NCI-H526 (cell line): ENCODE data around the gene STAMBPL1.
A peak's percentile ranks its signal among the peaks of the same experiment; 100 is the strongest.
"Not testable (repeated sequence)": the region's sequence is repeated elsewhere in the genome, so short reads cannot be mapped to it uniquely, and the experiment has no call there.

ENCODE experiments used
- DNase-seq, 2 experiments: peaks; one replicate each; lab custom pipeline; 2025; lab: John Stamatoyannopoulos, UW

The STAMBPL1 gene

DNA sequence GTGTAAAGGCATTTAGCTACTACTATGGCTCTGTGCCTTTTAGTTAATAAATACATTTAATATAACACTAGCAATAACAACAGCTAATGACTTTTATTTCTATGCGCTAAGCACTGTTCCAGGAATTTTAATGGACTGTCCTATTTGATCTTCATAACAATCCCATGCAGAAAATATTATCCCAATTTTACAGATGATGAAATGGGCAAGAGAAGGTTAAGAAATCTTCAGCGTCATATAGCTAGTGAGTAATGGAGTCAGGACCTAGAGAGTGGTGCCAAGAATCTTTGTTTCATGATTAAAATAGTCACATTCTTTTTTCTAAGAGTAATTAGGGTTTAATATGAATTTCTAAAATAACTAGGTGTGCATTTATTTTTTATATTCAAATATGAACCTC is 40.2 kb downstream of the STAMBPL1 start:
- DNase-seq = no peak

DNA sequence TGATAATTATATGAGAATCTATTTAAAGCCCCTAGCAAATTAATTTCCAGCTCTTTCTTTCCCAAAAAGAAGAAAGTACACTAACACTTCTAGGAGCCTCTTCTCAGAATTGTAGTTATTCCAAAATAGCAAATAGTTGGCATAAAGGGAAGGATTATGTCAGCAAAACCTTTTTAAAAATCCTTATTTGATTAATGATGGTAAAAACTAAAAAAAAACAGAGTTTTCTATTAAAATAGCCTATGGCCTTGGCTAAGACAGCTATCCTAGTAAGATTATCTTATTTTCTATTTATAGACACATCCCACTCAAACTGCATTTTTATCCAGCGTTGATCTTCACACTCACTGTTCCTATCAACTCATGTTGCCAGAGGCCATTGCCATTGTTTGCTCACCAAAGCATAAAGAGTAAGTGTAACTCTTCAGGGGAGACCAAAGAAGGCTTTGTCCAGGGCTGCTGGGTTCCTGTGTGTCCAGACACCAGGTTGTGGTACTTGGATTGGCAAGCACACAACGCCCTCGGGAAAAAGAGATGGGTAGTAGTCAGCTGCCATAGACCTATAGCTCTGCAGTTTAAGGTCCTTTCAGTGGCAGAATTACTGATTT is 41.0 kb downstream of the STAMBPL1 start:
- DNase-seq = no peak

DNA sequence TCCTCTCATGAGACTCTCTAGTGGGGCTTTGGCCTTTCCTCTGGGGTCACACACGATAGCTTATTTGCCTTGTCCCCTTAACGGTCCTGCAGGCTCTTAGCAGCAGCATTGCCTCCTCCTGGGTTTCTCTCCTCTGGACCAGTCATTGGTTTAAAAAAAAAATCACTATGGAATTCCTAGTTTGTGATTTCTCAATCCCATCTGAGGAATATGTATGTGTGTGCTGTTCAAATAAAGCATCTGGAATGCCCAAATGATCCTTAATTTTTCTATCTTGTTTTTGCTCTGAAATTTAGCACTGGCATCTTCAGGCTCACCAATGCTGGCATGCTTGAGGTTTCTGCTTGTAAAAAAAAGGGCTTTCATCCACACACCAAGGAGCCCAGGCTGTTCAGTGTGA is 42.0 kb downstream of the STAMBPL1 start:
- no peak for DNase-seq

DNA sequence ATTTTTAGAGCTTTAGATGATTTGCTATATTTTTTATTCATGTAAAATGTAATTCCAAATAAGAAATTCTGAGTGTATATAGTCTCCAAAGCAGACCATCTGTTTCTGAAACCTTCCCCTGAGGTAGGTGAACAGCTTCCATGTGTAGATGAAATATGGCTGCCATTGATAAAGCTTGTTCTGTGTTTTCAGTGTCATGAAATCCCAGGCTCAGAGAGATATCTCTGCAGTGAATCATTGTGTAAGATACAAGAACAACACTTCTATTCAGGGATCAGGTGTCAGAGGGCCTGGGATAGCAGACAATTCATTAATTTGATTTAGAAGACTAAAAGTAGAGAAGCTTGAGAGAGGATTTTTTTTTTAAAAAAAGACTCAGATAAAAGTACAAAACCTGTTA is 43.5 kb downstream of the STAMBPL1 start:
- no peak for DNase-seq

DNA sequence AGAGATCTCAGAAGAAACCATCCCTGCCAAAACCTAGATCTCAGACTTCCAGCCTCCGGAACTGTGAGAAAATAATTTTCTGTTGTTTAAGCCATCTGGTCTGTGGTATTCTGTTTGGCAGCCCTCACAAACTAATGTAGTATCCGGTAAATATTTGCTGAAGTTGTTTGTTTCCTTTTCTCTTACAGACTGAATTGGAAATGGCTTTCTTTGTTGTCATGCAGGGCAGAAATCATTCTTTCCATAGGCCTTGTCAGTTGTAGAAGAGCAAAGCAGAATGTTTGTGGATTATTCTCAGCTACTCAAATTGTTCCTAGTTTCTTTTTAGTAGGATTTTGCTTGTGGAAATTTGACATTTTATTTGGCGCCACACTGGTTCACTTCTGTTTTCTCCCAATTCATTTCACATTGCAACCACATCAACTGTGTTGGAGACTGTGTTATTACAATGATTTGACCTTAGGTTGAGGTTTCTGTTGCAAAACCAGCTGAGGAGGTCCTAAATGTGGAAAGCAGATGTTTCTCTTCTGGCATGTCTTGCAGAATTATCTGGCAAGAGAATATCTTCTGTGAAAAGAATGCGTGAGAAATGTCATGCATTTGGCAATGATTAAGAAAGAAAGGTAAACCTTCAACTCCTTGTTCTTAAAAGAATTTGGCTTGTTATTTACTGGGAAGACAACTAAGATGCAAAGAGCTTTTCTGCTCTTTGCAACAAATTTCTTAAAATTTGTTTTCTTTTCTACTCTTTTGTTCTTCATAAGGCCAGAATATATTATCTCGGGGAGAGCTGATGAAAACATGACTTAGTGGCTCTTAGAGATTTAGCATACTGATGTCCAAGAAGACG is 46.7 kb downstream of the STAMBPL1 start:
- no peak for DNase-seq

DNA sequence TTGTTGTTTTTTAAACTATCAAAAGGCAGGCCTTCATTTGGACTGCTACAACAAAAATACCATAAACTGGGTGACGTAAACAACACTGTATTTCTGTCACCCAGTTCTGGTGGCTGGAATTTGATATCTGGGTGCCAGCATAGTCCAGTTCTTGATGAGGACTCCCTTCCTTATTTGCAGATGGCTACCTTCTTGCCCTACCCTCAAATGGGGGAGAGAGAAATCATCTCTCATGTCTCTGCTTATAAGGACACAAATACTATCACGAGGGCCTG is 47.3 kb downstream of the STAMBPL1 start:
- DNase-seq = no peak

DNA sequence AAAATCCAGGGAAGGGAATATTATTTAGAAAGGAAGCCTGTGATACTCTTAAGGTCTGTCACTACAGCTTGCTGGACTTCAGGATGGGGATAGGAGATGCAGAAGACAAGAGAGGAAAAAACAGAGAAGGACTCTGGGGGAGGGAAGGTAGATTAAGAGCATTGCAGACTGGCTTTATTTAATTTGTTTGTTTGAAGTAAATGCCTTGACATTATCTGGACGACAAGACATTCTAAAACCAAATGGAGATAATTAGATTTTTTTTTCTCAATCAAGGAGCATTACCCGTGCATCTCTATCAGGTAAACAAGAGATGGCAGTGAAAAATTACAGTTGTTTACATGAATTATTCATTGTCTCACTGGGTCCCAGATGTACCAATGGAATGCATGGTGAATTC is 48.2 kb downstream of the STAMBPL1 start:
- no peak for DNase-seq

DNA sequence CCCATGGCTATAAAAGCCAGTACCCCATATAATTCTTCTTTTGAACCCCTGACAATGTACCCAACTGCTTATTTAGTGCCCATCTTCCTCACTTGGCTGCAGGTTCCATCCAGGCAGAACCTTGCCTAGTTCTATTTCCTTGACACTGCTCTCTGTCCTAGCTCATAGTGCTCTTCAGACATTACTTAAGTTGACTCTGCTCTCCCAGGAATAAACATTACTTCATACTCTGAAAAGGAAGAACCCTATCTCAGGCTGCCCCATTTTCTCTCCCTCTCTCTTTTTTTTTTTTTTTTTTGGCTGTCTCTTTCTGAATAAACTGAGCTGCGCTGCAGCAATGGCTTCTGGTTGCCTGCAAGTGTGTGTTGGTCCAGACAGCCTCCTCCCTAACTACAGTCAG is 51.5 kb downstream of the STAMBPL1 start:
- DNase-seq = no peak

DNA sequence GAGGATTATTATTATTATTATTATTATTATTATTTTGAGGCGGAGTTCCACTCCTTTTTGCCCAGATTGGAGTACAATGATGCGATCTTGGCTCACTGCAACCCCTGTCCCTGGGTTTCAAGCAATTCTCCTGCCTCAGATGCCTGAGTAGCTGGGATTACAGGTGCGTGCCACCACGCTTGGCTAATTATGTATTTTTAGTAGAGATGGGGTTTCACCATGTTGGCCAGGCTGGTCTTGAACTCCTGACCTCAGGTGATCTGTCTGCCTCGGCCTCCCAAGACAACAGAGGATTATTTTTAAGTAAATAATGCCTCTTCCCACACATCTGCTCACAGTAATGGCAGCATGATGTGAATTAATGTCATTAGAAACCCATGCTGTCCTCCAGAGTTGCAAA is 52.0 kb downstream of the STAMBPL1 start:
- DNase-seq = not testable (repeated sequence)

DNA sequence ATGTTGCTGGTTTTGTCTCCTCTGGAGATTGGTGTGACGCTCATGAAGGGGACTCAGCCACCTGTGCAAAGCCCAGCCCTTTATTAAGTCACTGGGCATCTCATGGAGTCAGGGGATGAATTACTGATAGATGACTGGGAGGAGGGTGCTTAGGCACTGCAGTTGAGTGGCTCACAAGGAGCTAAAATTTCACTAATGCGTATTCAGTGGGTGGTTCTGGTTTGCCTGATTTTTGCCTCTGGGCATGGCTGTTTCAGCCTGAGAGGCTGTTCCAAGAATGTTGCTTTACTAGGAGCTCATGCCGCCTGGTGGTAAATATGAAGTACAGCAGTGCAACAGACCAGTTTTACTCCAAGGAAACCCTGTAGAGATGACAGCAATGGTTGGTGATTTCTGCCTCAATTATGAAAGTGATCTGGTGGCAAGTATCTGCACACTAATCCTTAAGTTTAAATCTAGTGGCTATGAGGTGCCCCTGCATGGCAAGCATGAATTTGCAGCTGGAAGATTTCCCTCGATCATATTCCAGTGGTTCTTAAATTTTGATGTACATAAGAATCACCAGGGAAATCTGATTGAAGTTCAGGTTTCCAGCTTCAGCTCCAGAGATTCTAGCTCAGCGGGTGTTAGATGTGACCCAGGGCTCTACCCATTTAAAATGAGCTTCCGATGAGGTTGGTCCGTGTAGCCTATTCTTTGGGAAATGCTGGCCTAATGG is 52.7 kb downstream of the STAMBPL1 start:
- DNase-seq = peak; percentile 68 to 85

DNA sequence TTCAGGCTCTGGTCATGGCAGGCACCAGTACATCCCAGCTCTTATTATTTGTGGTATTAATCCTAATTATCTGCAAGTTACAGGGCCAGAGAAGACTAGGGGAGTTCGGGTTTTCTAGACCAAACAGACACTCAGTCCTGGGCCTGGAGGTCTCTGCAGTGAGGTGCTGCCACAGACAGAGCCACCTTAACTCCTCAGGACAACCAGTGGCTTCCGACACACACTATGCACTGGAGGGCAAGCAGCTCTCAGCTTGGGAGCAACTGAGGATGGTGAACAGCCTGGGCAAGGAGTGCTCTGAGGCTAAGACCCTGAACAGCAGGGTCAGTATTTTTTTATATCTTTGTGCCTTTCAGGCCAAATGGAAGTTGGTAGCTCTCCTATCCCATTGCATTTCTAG is 53.5 kb downstream of the STAMBPL1 start:
- DNase-seq = no peak

DNA sequence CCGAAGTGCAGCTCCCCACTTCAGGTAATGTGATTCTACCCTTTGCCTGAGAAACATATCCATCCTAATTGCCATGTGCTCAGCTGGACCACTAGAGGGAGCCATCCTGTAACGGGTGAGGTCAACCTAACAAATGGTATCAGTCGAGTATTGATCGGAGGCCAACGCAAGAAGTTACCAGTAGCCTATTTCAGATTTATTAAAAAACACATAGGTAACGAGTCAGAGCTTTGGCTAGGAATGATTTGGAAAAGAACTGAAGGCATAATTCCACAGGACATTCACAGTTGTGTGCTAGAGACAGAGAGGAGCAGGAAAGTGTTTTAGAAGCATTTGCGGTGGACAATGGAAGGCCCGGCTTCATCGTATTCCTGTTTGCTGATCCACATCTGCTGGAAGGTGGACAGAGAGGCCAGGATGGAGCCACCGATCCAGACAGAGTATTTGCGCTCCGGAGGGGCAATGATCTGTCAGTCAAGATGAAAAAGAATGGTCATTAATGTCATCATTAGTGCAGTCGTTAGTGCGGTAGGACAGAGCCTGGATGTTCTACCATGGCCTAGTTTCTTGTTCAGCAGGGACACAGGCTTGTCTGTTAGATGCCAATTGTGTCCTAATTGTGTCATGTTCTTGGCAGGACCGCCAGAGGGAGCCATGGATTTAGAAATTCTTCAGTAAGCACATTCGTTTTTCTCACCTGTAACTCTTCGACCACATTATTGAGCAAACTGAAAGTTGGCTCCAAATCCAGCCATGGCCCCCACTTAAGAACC is 55.0 kb downstream of the STAMBPL1 start:
- peak; percentile 46 to 71 for DNase-seq

DNA sequence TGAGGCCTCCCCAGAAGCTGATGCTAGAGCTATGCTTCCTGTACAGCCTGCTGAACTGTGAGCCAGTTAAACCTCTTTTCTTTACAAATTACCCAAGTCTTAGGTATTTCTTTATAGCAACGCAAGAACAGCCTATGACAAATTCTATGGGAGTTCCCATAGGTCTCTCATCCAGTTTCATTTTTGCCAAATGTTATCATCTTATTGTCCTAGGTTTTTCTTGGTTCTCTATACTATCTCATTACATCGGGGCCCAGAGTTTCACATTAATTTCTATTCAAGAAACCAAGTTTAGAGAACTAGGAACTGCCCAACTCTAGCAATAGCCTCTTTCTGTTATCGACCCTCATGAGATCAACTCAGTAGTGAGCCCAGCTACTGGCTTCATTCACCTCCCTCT is 56.6 kb downstream of the STAMBPL1 start:
- no peak for DNase-seq

DNA sequence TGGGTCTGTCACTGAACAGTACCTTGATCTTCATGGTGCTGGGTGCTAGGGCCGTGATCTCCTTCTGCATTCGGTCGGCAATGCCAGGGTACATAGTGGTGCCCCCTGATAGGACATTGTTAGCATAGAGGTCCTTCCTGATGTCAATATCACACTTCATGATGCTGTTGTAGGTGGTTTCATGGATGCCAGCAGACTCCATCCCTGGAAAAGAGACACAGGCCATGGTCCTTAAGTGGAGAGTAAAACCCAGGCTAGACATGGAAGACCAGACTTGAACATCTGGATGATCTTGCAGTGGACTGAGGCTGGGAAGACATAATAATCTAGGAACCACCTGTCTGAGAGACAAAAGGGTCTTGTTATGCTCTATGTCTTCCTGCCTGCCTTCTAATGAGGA is 58.0 kb downstream of the STAMBPL1 start:
- no peak for DNase-seq

DNA sequence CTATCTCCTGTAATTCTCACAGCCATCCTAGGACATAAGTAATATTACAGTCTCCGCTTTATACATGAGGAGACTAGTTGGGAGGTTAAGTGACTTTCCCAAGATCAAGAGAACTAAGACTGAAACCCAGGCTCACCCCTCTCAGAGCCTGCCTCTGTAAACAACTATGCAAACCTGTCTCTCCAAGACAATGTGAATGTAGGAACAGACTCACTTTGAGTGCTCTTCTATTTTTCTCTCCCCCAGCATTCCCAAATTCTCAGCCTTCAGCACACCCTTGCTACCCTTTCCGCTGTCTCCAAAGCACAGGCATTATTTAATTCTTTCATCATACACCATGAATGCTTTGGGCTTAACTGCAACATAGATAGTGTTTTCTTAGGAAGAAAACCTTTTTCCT is 58.9 kb downstream of the STAMBPL1 start:
- no peak for DNase-seq

DNA sequence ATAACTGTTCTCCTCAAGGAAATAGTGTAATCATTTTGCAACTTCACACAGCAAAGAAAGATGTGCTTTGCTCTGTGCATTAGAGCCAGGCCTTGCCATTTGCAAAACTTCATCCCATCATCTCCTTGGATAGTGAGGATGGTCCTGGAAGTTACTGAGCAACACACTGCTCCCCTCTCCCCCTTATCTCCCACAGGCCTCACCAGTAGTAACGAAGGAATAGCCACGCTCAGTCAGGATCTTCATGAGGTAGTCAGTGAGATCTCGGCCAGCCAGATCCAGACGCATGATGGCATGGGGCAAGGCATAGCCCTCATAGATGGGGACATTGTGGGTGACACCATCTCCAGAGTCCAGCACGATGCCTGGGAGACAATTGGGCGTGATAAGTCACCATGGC is 61.0 kb downstream of the STAMBPL1 start:
- DNase-seq = no peak

DNA sequence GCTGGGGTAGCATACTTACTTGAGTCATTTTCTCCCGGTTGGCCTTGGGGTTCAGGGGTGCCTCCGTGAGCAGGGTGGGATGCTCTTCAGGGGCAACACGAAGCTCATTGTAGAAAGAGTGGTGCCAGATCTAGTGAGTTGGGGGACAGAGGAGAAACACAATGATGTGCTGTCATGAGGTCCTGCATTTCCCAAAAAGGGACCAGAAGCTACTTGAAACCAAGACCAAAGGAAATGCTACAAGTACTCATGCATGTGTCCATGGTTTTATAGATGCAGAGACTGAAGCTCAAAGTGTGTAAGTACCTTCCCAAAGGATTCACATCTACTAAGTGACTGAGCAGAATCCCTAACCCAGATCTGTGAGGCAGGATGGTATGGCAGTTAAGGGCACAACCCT is 63.7 kb downstream of the STAMBPL1 start:
- DNase-seq = no peak

DNA sequence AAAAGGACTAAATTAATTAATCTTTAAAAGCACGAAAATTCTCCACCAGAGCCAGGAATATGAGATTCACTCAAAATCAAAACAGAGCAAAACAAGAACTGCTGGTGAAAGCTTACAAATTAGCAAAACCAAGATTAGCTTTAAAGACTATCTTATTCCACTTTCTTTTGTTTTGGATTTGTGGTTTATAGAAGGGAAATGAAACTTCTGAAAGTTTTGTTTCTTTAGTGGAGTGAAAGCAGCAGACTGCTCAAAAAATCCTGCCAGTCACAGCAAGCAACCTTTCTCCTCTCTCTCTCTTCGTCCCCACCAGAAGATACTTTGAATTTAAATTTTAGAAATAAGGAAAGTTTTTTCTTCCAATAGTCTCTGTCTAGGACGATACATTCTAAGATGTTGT is 64.8 kb downstream of the STAMBPL1 start:
- DNase-seq = no peak

DNA sequence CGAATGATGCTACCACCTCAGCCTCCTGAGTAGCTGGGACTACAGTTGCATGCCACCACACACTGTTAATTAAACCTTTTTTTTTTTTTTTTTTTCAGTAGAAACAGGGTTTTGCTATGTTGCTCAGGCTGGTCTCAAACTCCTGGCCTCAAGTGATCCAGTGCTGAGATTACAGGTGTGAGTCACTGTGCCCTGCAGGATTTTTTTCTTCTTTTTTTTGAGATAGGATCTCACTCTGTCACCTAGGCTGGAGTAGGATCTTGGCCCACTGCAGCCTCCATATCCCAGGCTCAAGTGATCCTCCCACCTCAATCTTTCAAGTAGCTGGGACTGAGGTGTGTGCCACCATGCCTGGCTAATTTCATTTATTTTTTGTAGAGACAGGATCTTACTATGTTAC is 66.2 kb downstream of the STAMBPL1 start:
- DNase-seq = no peak

DNA sequence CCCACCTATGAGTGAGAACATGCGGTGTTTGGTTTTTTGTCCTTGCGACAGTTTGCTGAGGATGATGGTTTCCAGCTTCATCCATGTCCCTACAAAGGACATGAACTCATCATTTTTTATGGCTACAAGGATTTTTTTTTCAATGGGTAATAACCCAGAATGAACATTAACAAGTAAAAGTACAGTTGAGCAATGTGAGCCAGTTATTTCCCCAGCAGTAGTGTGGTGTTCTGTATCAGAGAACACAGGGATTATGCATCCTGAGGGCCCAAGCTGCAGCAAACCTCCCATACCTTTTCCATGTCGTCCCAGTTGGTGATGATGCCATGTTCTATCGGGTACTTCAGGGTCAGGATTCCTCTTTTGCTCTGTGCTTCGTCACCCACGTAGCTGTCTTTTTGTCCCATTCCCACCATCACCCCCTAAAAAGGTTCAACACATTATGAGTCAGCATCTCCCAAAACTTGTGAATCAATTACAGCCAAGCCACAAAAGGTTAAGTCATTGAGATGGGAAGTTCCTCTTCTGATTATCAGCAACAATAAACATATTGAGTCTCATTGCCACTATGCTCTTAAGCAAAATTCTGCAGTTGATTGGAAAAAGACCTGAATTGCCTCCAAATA is 67.0 kb downstream of the STAMBPL1 start:
- DNase-seq = no peak

DNA sequence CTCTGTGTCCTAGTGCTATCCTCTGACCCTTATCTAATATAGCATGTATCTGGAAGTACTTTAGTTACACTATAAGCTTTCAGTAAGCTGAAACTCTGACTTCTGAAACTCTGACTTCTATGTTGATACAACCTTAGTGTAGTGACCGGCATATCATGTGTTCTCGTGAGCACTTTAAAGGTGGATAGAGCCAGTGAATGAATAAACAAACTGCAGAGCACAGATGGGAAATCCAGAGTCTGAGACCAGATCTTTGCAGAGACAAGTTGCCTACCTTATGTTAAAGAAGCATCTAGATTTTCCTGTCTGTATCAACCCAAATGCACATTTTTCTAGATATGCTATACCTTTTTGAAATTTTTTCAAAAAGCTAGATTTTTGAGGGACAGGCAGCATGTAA is 69.0 kb downstream of the STAMBPL1 start:
- DNase-seq = no peak
